C4-2B (cell line): ENCODE data around the gene ADORA2B.
"Not testable (repeated sequence)": the region's sequence is repeated elsewhere in the genome, so short reads cannot be mapped to it uniquely, and the experiment has no call there.

Experiments
- H3K27ac ChIP-seq: fragments of 450-650 bp; 2 replicates; pipeline ENCODE4 v1.5.1; 2017
- CTCF ChIP-seq: fragments of 450-650 bp; conservative IDR thresholded peaks from 2 replicates; pipeline ENCODE4 v1.5.1; 2017; ENCODE audit warnings: mild to moderate bottlenecking
- ZFX ChIP-seq: fragments of 450-650 bp; IDR thresholded peaks from 2 replicates; pipeline ENCODE4 v1.6.1; 2017

Gene ADORA2B

GRCh38 chr17:15926039-15926740 lies 18.7 kb upstream of the ADORA2B start:
- no peak overlapping the region for H3K27ac ChIP-seq

GRCh38 chr17:15928286-15928785 lies 16.6 kb upstream of the ADORA2B start:
- H3K27ac ChIP-seq: no peak overlapping the region
- TF ChIP-seq CTCF (no peak), ZFX (no peak)

More at GRCh38 chr17:15926039-15926740, 18.7 kb upstream of the ADORA2B start:
- no peak for TF ChIP-seq ZFX
- TF ChIP-seq CTCF: no peak

- H3K27ac ChIP-seq: no peak overlapping the region
- TF ChIP-seq CTCF (no peak), ZFX (no peak)
These were observed 15.0 kb upstream of the ADORA2B start for GRCh38 chr17:15929941-15930340.

- H3K27ac ChIP-seq: no peak overlapping the region
- TF ChIP-seq CTCF (no peak), ZFX (no peak)
These were observed 14.5 kb upstream of the ADORA2B start for GRCh38 chr17:15930426-15930825.

- H3K27ac ChIP-seq: no peak overlapping the region
- TF ChIP-seq ZFX (no peak), CTCF (no peak)
These were observed 13.5 kb upstream of the ADORA2B start for GRCh38 chr17:15931394-15931793.

GRCh38 chr17:15934866-15935265 lies 10.1 kb upstream of the ADORA2B start:
- TF ChIP-seq ZFX (no peak), CTCF (no peak)
- H3K27ac ChIP-seq: no peak overlapping the region

- no peak for TF ChIP-seq ZFX
- no peak for TF ChIP-seq CTCF
- H3K27ac ChIP-seq: no peak overlapping the region
These were observed 9.0 kb upstream of the ADORA2B start for GRCh38 chr17:15935891-15936290.

GRCh38 chr17:15936481-15936880 lies 8.4 kb upstream of the ADORA2B start:
- not testable (repeated sequence) for H3K27ac ChIP-seq
